Measurements from ENCODE around the gene KIF5B.

KIF5B gene

DNA sequence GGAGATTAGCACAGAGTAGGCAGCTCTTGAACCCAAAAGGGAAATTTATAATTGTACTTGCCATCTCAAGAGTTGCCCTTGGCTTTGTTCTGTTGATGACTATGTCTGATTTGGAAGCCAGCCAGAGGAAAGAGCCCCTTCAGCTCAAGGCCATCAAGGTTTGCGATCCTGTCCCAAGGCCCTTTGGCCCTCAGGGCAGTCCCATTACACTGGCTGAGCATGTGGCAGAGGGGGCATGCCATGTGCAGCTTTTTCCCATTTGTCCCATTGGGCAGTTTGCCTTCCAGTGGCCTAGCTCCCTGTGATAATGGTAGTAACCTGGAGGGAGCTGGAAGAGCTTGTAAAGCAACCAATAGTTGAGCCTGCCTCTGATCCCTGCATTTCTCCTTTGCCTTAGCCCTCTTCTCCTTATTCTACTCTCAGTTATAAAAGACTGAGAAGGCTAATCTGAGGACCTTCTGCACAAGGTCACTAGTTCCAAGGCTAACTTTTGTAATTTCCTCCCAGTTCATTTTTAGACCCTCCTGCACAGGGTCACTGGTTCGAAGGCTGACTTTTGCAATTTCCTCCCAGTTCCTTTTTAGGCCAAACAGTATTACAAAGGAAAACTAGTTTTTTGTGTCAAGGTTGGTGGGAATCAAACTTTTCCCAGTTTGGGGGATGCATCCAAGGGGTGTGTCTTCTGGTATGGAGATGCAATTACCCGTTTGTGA, 96.6 kb downstream of the KIF5B start:
- DNase-seq, result no peak

Data from NCI-H1048 (cell line).